DOHH2 (cell line): Measurements from ENCODE around the gene CHAMP1.

Experiments
- H3F3A ChIP-seq: fragments of 200-600 bp; sonication (generic), shearing (Covaris generic); 2 replicates; pipeline ENCODE4 v1.6.0; 2016; ENCODE audit warnings: antibody characterized with exemption, mild to moderate bottlenecking; ENCODE audit not compliant: control insufficient read depth, insufficient read depth
- H3K27ac ChIP-seq: fragments of 200-600 bp; sonication (generic); 2 replicates; pipeline ENCODE4 v1.5.1; 2014; ENCODE audit warnings: low read depth, mild to moderate bottlenecking, low read length, moderate library complexity
- H3K27me3 ChIP-seq: fragments of 200-600 bp; sonication (generic); 2 replicates; pipeline ENCODE4 v1.6.1; 2014; ENCODE audit warnings: mild to moderate bottlenecking, low read length, mixed read lengths; ENCODE audit not compliant: control insufficient read depth
- H3K36me3 ChIP-seq: fragments of 200-600 bp; sonication (generic); 2 replicates; pipeline ENCODE4 v1.6.1; 2014; ENCODE audit warnings: mild to moderate bottlenecking, low read length, moderate library complexity, mixed read lengths; ENCODE audit not compliant: control insufficient read depth
- H3K4me1 ChIP-seq: fragments of 200-600 bp; sonication (generic); 2 replicates; pipeline ENCODE4 v1.6.1; 2014; ENCODE audit warnings: mild to moderate bottlenecking, low read length, mixed read lengths; ENCODE audit not compliant: control insufficient read depth
- H3K4me2 ChIP-seq: fragments of 200-600 bp; sonication (generic); 2 replicates; pipeline ENCODE4 v1.6.0; 2014; ENCODE audit warnings: mild to moderate bottlenecking, low read length, moderate library complexity
- H3K4me3 ChIP-seq: fragments of 200-600 bp; sonication (generic); 2 replicates; pipeline ENCODE4 v1.5.1; 2014; ENCODE audit warnings: mild to moderate bottlenecking, low read length, mixed read lengths
- H3K79me2 ChIP-seq: fragments of 200-600 bp; sonication (generic); 2 replicates; pipeline ENCODE4 v1.6.1; 2014; ENCODE audit warnings: mild to moderate bottlenecking, low read length, mixed read lengths; ENCODE audit not compliant: control insufficient read depth
- H3K9me2 ChIP-seq: fragments of 200-600 bp; sonication (generic); replicated peaks from 2 replicates; pipeline ENCODE4 v1.6.1; 2014; ENCODE audit warnings: mild to moderate bottlenecking, low read length, mixed read lengths; ENCODE audit not compliant: control insufficient read depth
- H3K9me3 ChIP-seq: fragments of 200-600 bp; sonication (generic); 2 replicates; pipeline ENCODE4 v1.6.1; 2014; ENCODE audit warnings: antibody characterized with exemption, low read length, mixed read lengths; ENCODE audit not compliant: control insufficient read depth, insufficient read depth
- H4K20me1 ChIP-seq: fragments of 200-600 bp; sonication (generic); 2 replicates; pipeline ENCODE4 v1.6.0; 2014; ENCODE audit warnings: low read depth, mild to moderate bottlenecking, antibody characterized with exemption, low read length, moderate library complexity; ENCODE audit not compliant: control insufficient read depth, insufficient read depth
- EZH2phosphoT487 ChIP-seq: fragments of 200-600 bp; sonication (generic); IDR thresholded peaks from 2 replicates; pipeline ENCODE4 v1.6.1; 2017; ENCODE audit warnings: borderline replicate concordance, mild to moderate bottlenecking, antibody characterized with exemption, low read length, moderate library complexity, mixed read lengths
- TF ChIP-seq, protein P1 (sequence below): fragments of 200-600 bp; sonication (generic); IDR thresholded peaks from one replicate; pipeline ENCODE4 v1.5.1; 2014; ENCODE audit warnings: antibody characterized with exemption, mild to moderate bottlenecking, low read depth, low read length; ENCODE audit not compliant: poor library complexity, severe bottlenecking

The CHAMP1 gene

DNA sequence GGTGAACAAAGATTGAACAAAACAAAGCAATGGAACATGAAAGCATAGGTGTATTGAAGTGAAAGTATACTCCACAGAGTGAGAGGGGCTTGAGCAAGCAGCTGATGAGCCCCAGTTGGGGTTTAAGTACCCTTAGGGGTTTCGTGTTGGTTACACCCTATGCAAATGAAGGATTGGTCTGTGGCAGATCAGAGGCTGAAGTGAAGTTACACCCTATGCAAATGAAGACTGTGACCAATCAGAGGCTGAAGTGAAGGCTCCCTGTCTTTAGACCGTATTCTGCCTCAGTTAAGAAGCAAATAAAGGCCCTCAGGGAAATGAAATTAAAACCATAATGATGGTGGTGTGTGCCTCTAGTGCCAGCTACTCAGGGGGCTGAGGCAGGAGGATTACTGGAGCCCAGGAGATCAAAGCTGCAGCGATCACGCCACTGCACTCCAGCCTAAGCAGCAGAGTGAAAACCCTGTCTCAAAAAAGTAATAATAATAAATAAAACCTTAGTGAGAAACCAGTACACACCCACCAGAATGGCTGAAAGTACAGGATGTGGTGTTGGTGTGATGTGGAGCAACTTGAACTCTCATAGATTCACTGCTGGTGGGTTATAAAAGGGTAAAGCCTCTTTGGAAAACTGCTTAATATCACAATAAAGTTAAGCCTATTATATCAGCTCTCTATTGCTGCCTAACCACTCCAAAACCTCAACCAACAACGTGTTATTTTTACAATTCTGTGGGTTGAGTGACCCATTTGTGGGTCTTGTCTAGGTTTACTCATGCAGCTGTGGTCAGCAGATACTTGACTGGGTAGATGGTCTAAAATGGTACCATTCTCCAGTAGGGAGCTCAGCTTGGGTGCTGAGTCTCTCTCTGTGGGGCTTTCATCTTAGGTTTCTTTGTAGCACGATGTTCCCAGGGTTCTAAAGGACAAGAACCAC is 45.7 kb upstream of the CHAMP1 start:
- Histone ChIP-seq H3F3A (no peaks in the 10 kb centered on the region), H3K27ac (no peak overlapping the region), H3K4me2 (no peak overlapping the region), H3K9me2 (no peaks in the 10 kb centered on the region), H3K4me3 (no peak overlapping the region), H3K9me3 (no peaks in the 10 kb centered on the region), H3K36me3 (peaks cover 76% of the 10 kb centered on the region), H3K79me2 (no peaks in the 10 kb centered on the region), H3K4me1 (no peaks in the 10 kb centered on the region), H3K27me3 (no peaks in the 10 kb centered on the region), H4K20me1 (no peaks in the 10 kb centered on the region)
- TF ChIP-seq, protein P1, sequence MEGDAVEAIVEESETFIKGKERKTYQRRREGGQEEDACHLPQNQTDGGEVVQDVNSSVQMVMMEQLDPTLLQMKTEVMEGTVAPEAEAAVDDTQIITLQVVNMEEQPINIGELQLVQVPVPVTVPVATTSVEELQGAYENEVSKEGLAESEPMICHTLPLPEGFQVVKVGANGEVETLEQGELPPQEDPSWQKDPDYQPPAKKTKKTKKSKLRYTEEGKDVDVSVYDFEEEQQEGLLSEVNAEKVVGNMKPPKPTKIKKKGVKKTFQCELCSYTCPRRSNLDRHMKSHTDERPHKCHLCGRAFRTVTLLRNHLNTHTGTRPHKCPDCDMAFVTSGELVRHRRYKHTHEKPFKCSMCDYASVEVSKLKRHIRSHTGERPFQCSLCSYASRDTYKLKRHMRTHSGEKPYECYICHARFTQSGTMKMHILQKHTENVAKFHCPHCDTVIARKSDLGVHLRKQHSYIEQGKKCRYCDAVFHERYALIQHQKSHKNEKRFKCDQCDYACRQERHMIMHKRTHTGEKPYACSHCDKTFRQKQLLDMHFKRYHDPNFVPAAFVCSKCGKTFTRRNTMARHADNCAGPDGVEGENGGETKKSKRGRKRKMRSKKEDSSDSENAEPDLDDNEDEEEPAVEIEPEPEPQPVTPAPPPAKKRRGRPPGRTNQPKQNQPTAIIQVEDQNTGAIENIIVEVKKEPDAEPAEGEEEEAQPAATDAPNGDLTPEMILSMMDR, result no peak
- TF ChIP-seq EZH2phosphoT487, result no peak

DNA sequence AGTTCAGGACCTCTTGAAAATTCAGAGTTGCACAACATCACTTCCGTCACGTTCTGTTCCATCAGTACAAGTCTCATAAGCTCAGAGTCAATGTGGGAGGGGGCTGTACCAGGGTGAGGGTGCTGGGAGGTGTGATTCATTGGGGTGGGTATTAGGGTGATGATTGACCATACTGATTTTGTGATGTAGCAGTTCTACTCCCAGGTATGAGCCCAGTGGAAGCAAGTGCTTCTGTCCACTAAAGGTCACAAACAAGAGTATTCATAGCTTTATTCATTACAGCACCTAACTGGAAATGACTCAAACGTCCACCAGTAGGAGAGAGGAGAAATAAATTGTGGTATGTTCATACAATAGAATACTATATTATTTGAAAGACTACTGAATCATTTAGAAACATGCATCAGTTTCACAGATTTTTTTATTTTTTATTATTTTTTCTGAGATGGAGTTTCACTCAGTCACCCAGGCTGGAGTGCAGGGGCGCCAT is 45.0 kb upstream of the CHAMP1 start:
- no peaks in the 10 kb centered on the region for H4K20me1 ChIP-seq
- no peaks in the 10 kb centered on the region for H3K9me2 ChIP-seq
- H3K36me3 ChIP-seq, result peaks cover 74% of the 10 kb centered on the region
- H3F3A ChIP-seq, result no peaks in the 10 kb centered on the region
- TF ChIP-seq, protein P1, result no peak
- TF ChIP-seq EZH2phosphoT487, result no peak
- no peaks in the 10 kb centered on the region for H3K9me3 ChIP-seq
- no peaks in the 10 kb centered on the region for H3K27me3 ChIP-seq
- no peak overlapping the region for H3K4me2 ChIP-seq
- no peaks in the 10 kb centered on the region for H3K79me2 ChIP-seq
- H3K27ac ChIP-seq, result no peak overlapping the region
- H3K4me1 ChIP-seq, result no peaks in the 10 kb centered on the region
- H3K4me3 ChIP-seq, result no peak overlapping the region

DNA sequence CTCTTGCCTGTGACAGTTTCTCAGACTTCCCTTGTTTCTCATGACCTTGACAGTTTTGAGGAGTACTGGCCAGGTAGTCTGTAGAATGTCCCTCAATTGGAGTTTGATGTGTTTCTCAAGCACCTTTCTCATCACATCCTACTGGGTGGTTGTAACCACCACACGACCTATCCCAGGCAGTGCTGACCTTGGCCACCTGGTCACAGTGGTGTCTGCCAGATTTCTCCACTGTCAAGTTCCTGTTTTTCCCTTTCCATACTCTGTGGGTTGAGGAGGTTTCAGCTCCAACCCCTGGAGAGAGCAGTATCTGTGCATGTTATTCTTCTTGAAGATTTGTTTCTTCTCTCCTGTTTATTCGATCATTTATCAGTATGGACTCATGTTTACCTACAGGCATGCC is 41.3 kb upstream of the CHAMP1 start:
- H3K9me2 ChIP-seq, result no peaks in the 10 kb centered on the region
- H3K27me3 ChIP-seq, result no peaks in the 10 kb centered on the region
- no peak overlapping the region for H3K4me3 ChIP-seq
- no peak overlapping the region for H3K27ac ChIP-seq
- no peak overlapping the region for H3K4me2 ChIP-seq
- TF ChIP-seq, protein P1, result no peak
- TF ChIP-seq EZH2phosphoT487, result no peak
- H3K4me1 ChIP-seq, result no peaks in the 10 kb centered on the region
- H3K79me2 ChIP-seq, result no peaks in the 10 kb centered on the region
- H3K36me3 ChIP-seq, result peaks cover 66% of the 10 kb centered on the region
- H4K20me1 ChIP-seq, result no peaks in the 10 kb centered on the region
- no peaks in the 10 kb centered on the region for H3K9me3 ChIP-seq
- peaks cover 4% of the 10 kb centered on the region; the same call in 1 of the 2 replicates for H3F3A ChIP-seq
